ENCODE results near the gene CAPZB. TPM values are rescaled to one million over a fixed set of nuclear protein-coding genes. Genes with fewer than 3 reads are reported as not detected.

Gene CAPZB
- total and polyA plus RNA-seq, 10 donors = 139 to 386 (median 277) TPM

GRCh38 chr1:19468397-19468956 lies 16.9 kb downstream of the CAPZB start:
- 43 to 53% (median 47%) methylated on average over 15 of the region's 15 CpGs for WGBS, 5 donors
- peak; percentile 93 for DNase-seq
- peak overlapping the region in 1 of 8 donors; percentile 43 for H3K4me3 ChIP-seq
- peak overlapping the region; percentile 56 to 87 (median 79) for H3K27ac ChIP-seq
- H3K4me1 ChIP-seq = peaks cover 50 to 100% (median 97%) of the 10 kb centered on the region in 6 donors
- TF ChIP-seq POLR2AphosphoS5 (IDR thresholded peaks at IDR 0.05) = peak; percentile 35 to 42 (median 40)
- TF ChIP-seq CTCF (IDR thresholded peaks at IDR 0.05 in 8 of 11, conservative IDR thresholded peaks at IDR 0.05 in 3 of 11) = no peak
- no peak for TF ChIP-seq POLR2A (IDR thresholded peaks at IDR 0.05)
- no peaks in the 10 kb centered on the region for H3K27me3 ChIP-seq (replicated peaks in 1 of 7)
- no peaks in the 10 kb centered on the region for H3K9me3 ChIP-seq
- intact Hi-C loops (cut with DNase I; ENCODE audit: low total_unique reads) = no loop called here
- H3K36me3 ChIP-seq = peaks cover 0 to 55% (median 5%) of the 10 kb centered on the region in 6 donors

- Histone ChIP-seq H3K9me3 (no peaks in the 10 kb centered on the region), H3K4me1 (peaks cover 57 to 100% (median 98%) of the 10 kb centered on the region in 6 donors), H3K27ac (peak overlapping the region in 7 of 8 donors; percentile 0 to 87 (median 83)), H3K36me3 (peaks cover 0 to 46% (median 2%) of the 10 kb centered on the region in 6 donors), H3K27me3 (replicated peaks in 1 of 7) (no peaks in the 10 kb centered on the region), H3K4me3 (no peak overlapping the region)
- peak; percentile 61 for DNase-seq
- intact Hi-C loops (cut with DNase I; ENCODE audit: low total_unique reads) = no loop called here
- WGBS, 5 donors = 84 to 92% (median 85%) methylated on average over 14 of the region's 14 CpGs
- TF ChIP-seq POLR2A (IDR thresholded peaks at IDR 0.05) = no peak
- TF ChIP-seq CTCF (IDR thresholded peaks at IDR 0.05 in 8 of 11, conservative IDR thresholded peaks at IDR 0.05 in 3 of 11) = no peak
- no peak for TF ChIP-seq POLR2AphosphoS5 (IDR thresholded peaks at IDR 0.05)
Observed at GRCh38 chr1:19467199-19468187, 17.8 kb downstream of the CAPZB start.

GRCh38 chr1:19466112-19466561 lies 19.2 kb downstream of the CAPZB start:
- H3K4me3 ChIP-seq = no peak overlapping the region
- H3K27me3 ChIP-seq (replicated peaks in 1 of 7) = no peaks in the 10 kb centered on the region
- no peaks in the 10 kb centered on the region for H3K9me3 ChIP-seq
- peak; percentile 64 for DNase-seq
- peaks cover 63 to 100% (median 99%) of the 10 kb centered on the region in 6 donors for H3K4me1 ChIP-seq
- TF ChIP-seq POLR2A (IDR thresholded peaks at IDR 0.05) (no peak), POLR2AphosphoS5 (IDR thresholded peaks at IDR 0.05) (peak in 1 of 3 donors; percentile 5), CTCF (IDR thresholded peaks at IDR 0.05 in 8 of 11, conservative IDR thresholded peaks at IDR 0.05 in 3 of 11) (no peak)
- intact Hi-C loops (cut with DNase I; ENCODE audit: low total_unique reads) = no loop called here
- H3K36me3 ChIP-seq = peaks cover 0 to 35% (median 0%) of the 10 kb centered on the region in 6 donors
- 67 to 74% (median 68%) methylated on average over 9 of the region's 9 CpGs for WGBS, 5 donors
- H3K27ac ChIP-seq = peak overlapping the region in 5 of 8 donors; percentile 32 to 94 (median 87)

All from spleen (tissue), 11 donors.